HG03095 (cell line): ENCODE results near the gene TNIK.

Experiments
- ATAC-seq: cut with Tn5 transposase; IDR thresholded peaks from one replicate; pipeline ENCODE4 v1.9.1; 2021; ENCODE audit warnings: moderate library complexity; ENCODE audit not compliant: unreplicated experiment

TNIK gene

GRCh38 chr3:171459942-171460724 lies at the start of gene TNIK:
Gene TNIK, minus strand, starts transcription at chr3:171460405. Its CDS starts 342 bp downstream, at chr3:171460063.
- ATAC-seq = peak; percentile 75

GRCh38 chr3:171508676-171509075 lies 48.5 kb upstream of the TNIK start:
- ATAC-seq = no peak

GRCh38 chr3:171508206-171508605 lies 48.0 kb upstream of the TNIK start:
- no peak for ATAC-seq

- ATAC-seq = no peak
Observed at GRCh38 chr3:171506743-171507319, 46.6 kb upstream of the TNIK start.

- ATAC-seq = no peak
Observed at GRCh38 chr3:171505822-171506333, 45.7 kb upstream of the TNIK start.

DNA sequence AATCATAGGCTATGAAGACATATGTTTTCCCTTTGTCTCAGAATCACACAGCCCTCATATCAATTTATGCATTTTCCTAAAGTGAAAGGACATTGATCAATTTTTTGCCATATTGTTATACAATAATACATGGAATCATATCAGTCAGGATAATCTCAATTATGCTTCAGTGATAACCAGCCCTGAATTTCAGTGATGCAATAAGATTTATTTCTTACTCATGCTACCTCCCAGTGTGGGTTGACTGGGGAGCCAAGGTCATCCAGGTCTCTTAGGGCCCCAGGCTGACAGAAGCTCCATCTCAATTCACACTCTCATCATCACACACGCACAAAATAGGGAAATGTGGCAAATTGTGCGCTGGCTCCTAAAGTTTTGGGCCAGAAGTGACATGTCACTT lies 44.2 kb upstream of the TNIK start:
- ATAC-seq = no peak

- ATAC-seq = no peak
Observed at GRCh38 chr3:171503817-171504216, 43.6 kb upstream of the TNIK start.

DNA sequence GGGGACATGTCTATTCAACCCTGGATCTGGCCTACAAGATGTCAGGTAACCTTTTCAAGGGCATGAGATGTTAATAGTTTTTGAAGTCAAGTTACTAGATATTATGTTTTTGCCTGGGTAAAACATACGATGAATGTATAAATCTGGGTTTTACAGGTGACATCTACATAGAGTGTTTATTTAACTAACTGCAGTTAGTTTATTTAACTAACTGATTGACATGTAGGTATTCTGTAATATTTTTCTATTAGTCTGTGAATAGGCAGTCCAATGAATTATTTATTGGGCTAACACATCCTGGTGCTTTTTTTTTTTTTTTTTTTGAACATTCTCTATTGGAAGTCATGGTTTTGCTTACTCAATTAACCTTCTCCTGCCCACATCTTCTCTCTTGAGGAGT lies 38.7 kb upstream of the TNIK start:
- no peak for ATAC-seq

GRCh38 chr3:171497468-171497867 lies 37.3 kb upstream of the TNIK start:
- ATAC-seq = no peak

DNA sequence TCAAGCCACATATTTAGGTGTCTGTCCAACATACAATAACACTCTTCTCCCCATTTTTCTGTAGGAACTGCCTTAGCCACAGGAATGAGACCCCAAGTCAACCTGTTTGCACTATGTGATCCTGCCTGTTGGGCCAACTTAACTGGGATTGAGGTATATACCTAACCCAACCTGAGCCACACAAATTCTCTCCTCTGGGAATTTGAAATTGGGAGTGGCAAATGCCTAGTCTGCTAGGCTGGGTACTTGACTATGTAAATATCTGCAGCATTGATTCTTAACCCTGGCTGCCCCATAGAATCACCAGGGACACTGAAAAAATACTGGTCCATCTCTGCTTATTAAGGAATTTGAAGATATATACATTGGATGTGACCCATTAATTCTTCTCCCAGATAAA lies 35.2 kb upstream of the TNIK start:
- no peak for ATAC-seq

DNA sequence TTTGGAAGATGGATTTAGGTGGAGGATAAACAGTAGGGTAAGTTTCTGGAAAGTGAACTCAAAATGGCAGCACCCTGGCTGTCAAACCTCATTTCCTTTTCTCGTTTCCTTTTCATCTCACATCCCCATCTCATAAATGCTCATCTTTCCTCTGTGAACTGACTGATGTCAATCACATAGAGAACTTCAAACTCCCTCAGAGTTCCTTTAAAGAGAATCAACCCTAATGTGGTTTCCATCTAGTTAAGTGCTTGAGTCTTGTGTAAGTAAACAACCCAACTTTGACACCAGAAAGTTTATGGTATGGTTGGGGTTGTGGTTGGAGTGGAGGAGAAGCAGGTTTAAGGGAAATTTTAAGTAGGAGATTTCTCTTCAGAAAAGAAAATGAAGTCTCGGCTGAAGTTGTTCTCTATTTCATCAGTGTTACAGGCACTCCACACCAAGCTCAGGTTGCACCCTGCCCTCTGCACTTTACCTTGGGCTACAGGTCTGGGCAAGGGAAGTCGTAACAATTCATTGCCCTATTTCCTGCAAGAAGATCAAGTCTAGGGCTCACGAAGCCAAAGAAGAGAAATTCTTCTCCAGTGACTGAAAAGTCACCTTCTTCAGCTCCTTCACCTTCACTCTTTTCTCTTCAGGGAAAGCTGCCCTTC lies 34.4 kb upstream of the TNIK start:
- ATAC-seq = no peak

DNA sequence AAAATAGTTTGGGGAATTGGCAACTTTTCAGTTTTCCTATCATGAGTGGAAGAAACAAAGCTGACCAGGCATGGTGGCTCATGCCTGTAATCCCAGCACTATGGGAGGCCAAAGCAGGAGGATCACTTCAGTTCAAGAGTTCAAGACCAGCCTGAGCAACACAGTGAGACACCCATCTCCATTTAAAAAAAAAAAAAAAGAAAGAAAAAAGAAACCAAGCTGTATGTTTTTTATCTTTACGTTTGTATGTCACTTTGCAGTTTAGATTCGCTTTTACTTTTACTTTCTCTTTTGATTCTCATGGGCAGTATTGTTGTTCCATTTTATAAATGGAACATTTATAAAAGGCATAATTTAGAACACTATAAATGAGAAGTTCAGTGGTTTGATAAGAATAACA lies 31.2 kb upstream of the TNIK start:
- ATAC-seq = no peak

DNA sequence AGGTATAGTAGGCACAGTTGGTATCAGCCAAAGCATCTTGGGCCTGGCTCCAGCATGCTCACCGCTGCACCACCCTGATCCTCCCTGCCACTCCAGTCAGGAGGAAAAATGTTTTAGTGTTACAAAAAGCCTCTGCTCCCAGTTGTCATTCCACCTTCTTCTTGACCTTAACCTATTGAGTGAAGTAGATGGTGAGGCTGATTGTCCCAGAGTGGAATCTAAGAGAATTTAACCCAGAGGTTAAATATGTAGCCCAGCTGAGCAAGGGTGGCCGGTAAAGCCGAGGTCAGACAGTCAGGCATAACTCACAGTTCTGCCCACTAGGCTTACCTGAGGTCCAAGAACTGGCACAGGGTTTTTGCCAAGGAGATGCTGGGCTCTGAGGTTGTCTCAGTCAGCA lies 30.7 kb upstream of the TNIK start:
- no peak for ATAC-seq

GRCh38 chr3:171489348-171489747 lies 29.1 kb upstream of the TNIK start:
- ATAC-seq = no peak

DNA sequence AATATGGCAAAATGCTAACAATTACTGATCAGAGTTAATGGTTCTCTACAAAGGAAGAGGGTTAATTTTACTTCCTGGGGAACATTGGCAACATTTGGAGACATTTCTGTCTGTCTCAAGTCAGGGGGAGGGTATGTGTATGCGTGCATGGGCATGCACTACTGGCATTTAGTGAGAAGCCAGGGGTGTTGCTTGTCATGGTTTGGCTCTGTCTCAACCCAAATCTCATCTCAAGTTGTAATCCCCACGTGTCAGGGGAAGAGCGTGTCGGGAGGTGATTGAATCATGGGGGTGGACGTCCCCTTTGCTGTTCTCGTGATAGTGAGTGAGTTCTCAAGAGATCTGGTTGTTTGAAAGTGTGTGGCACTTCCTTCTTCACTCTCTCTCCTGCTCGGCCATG lies 28.3 kb upstream of the TNIK start:
- no peak for ATAC-seq

- ATAC-seq = no peak
Observed at GRCh38 chr3:171487382-171487781, 27.2 kb upstream of the TNIK start.

DNA sequence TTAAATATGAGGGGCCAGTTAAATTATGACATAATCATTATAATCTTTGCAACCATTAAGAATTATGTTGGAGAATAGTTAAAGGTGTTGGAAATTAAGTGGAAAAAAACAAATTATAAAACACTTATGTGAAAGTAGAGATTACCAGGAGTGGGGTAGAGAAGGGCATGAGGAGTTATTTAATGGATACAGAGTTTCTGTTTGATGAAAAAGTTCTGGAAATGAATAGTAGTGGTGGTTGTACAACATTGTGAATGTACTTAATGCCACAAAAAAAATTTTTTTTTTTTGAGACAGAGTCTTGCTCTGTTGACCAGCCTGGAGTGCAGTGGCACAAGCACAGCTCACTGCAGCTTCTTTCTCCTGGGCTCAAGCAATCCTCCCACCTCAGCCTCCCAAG lies 25.1 kb upstream of the TNIK start:
- no peak for ATAC-seq

DNA sequence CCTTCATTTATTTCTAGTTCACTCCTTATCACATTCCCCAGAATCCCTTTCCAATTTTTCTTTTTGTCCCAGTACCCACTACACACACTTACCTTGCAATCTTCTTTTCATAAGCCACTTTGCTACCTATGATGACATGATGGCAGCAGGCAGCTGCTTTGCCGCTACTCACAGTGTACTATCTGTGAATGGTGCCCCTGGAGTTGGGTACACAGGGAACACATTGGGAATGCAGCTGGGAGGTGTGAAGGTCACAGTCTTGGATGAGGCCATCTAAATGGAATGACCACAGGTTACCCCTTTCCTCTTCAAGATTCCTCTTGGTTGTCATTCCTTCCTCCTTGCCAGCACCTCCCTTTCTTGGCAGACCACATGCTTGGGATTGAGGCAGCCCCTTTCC lies 20.8 kb upstream of the TNIK start:
- no peak for ATAC-seq

GRCh38 chr3:171480526-171480925 lies 20.3 kb upstream of the TNIK start:
- ATAC-seq = peak; percentile 85

DNA sequence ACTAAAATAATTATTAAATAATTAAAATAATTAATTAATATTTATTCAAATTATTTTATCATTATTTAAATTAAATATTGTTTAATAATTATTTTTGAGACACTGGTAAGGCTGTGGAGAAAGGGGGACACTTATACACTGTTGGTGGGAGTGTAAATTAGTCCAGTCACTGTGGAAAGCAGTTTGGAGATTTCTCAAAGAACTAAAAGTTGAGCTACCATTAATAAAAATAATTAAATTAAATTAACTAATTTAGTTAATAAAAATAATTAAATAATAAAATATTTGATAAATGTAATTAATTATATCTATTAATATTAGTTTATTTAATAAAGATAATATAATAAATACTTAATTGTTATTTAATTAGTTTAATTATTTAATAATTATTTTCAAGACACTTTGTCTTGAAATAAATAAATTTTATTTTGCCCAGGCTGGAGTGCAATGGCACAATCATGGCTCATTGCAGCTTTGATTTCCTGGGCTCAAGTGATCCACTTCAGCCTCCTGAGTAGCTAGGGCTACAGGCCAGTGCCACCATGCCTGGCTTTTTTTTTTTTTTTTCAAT lies 16.4 kb upstream of the TNIK start:
- no peak for ATAC-seq

GRCh38 chr3:171472552-171472951 lies 12.3 kb upstream of the TNIK start:
- no peak for ATAC-seq
